ENCODE measurements around the gene VWA2. TPM values are rescaled to one million over a fixed set of nuclear protein-coding genes. Genes with fewer than 3 reads are reported as not detected.

The VWA2 gene
- total and polyA plus RNA-seq, 10 of the 15 experiments (the other 5 are each of a cell fraction or from before 2014, with no cell fraction given): 0.03 TPM; not detected in 9

DNA sequence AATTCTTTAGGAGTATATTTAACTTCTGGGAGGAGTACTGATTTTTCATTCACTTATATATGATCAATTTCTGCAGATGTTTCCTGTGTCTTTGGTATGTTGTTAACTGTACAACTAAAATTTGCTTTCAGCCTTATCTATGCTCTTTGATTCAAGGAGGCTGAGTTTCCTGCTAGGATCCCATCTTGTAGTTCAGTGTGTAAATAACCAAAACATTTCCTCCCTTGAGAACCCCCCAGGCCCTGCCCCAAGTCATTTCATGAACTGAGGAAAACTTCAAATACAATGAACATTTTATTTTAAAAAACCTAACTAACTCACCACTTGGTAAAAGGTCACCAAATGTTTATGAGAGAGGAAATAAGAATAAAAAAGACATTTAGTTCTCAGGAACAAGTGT is 55.5 kb downstream of the VWA2 start:
- POLR2A ChIA-PET: no interaction called here
- no peak for ATAC-seq
- no peak overlapping the region for H3K9ac ChIP-seq (ENCODE audit: control insufficient read depth, insufficient read depth, low read length)
- no peaks in the 10 kb centered on the region for H3K27me3 ChIP-seq (replicated peaks in 1 of 2; ENCODE audit: control insufficient read depth in 2 of 2, insufficient read depth in 2 of 2, low read length in 1 of 2)
- in situ Hi-C loops (cut with MboI): no loop called here
- DNase-seq (ENCODE audit: low read depth, low spot score): no peak
- SMC1A ChIA-PET (ENCODE audit: uncharacterized antibody, unreplicated experiment): interaction anchor here (1.0 kb wide), 1 partner anchor 176 kb away, joined by 3 read pairs; no protein-coding TSS in a partner anchor
- no peaks in the 10 kb centered on the region for H3K36me3 ChIP-seq (ENCODE audit: control insufficient read depth in 2 of 2, insufficient read depth in 2 of 2, low read length in 1 of 2)
- H3K4me3 ChIP-seq: no peak overlapping the region
- no peak overlapping the region for H3K4me2 ChIP-seq (ENCODE audit: control insufficient read depth, insufficient read depth)
- no peaks in the 10 kb centered on the region for H3K4me1 ChIP-seq (ENCODE audit: control insufficient read depth, insufficient read depth, low read length)
- no peak overlapping the region for H2AFZ ChIP-seq (ENCODE audit: control insufficient read depth, low read depth, low read length)
- H3K79me2 ChIP-seq (ENCODE audit: control insufficient read depth, insufficient read depth, low read length): no peaks in the 10 kb centered on the region
- TF ChIP-seq STAT1 (conservative IDR thresholded peaks at IDR 0.05) (no peak), BCL3 (IDR thresholded peaks at IDR 0.05; ENCODE audit: borderline replicate concordance, insufficient read depth, low read depth, low read length, poor library complexity, severe bottlenecking) (no peak), FOXM1 (IDR thresholded peaks at IDR 0.05; ENCODE audit: low read depth, low read length) (no peak), RAD51 (IDR thresholded peaks at IDR 0.05) (no peak)
- BruUV-seq (replicated peaks): no TSS peak
- peaks cover 7% of the 10 kb centered on the region; the same call in 1 of the 3 replicates for H3K9me3 ChIP-seq (replicated peaks; ENCODE audit: control insufficient read depth, insufficient read depth, low read length)
- no peak for FAIRE-seq
- CTCF ChIA-PET: interaction anchor here (1.6 kb wide), 1 partner anchor 9 kb away, joined by 7 read pairs; no protein-coding TSS in a partner anchor
- intact Hi-C loops (cut with micrococcal nuclease; ENCODE audit: unreplicated experiment): no loop called here
- no peaks in the 10 kb centered on the region for H4K20me1 ChIP-seq (ENCODE audit: control insufficient read depth, insufficient read depth)
- RAD21 ChIA-PET (ENCODE audit: unreplicated experiment): no interaction called here
- no peak overlapping the region for H3K27ac ChIP-seq (ENCODE audit: control insufficient read depth, insufficient read depth)

GRCh38 chr10:114295393-114295792 is 56.3 kb downstream of the VWA2 start:
- intact Hi-C loops (cut with micrococcal nuclease; ENCODE audit: unreplicated experiment): no loop called here

More at GRCh38 chr10:114295393-114295792, 56.3 kb downstream of the VWA2 start:
- no peak overlapping the region for H3K9ac ChIP-seq (ENCODE audit: control insufficient read depth, insufficient read depth, low read length)
- SMC1A ChIA-PET (ENCODE audit: uncharacterized antibody, unreplicated experiment): interaction anchor here (1.0 kb wide), 1 partner anchor 175 kb away, joined by 3 read pairs; no protein-coding TSS in a partner anchor
- POLR2A ChIA-PET: no interaction called here
- peaks cover 7% of the 10 kb centered on the region; the same call in 1 of the 3 replicates for H3K9me3 ChIP-seq (replicated peaks; ENCODE audit: control insufficient read depth, insufficient read depth, low read length)
- no peak for FAIRE-seq
- no TSS peak for BruUV-seq (replicated peaks)
- H2AFZ ChIP-seq (ENCODE audit: control insufficient read depth, low read depth, low read length): no peak overlapping the region
- DNase-seq (ENCODE audit: low read depth, low spot score): no peak
- no peak overlapping the region for H3K27ac ChIP-seq (ENCODE audit: control insufficient read depth, insufficient read depth)
- H3K79me2 ChIP-seq (ENCODE audit: control insufficient read depth, insufficient read depth, low read length): no peaks in the 10 kb centered on the region
- 0% methylated on average over 1 of the region's 1 CpG for WGBS (ENCODE audit: insufficient coverage, insufficient replicate concordance, low lambda C conversion rate, missing lambda C conversion rate)
- H3K4me3 ChIP-seq: no peak overlapping the region
- H3K36me3 ChIP-seq (ENCODE audit: control insufficient read depth in 2 of 2, insufficient read depth in 2 of 2, low read length in 1 of 2): no peaks in the 10 kb centered on the region
- TF ChIP-seq HDAC2 (IDR thresholded peaks at IDR 0.05) (no peak), RELB (IDR thresholded peaks at IDR 0.05; ENCODE audit: low read depth) (no peak), CEBPB (IDR thresholded peaks at IDR 0.05; ENCODE audit: borderline replicate concordance in 1 of 2, low read depth in 2 of 2, low read length in 2 of 2) (no peak), RAD51 (IDR thresholded peaks at IDR 0.05) (no peak), ZSCAN29 (IDR thresholded peaks at IDR 0.05) (no peak), NFXL1 (IDR thresholded peaks at IDR 0.05; ENCODE audit: borderline replicate concordance) (no peak), SUPT20H (IDR thresholded peaks at IDR 0.05; ENCODE audit: borderline replicate concordance, control insufficient read depth, low read depth, low read length) (no peak), POU2F2 (IDR thresholded peaks at IDR 0.05; ENCODE audit: borderline replicate concordance, low read depth, low read length) (no peak), ZZZ3 (IDR thresholded peaks at IDR 0.05; ENCODE audit: control insufficient read depth, insufficient read length, low read depth) (no peak), IRF4 (IDR thresholded peaks at IDR 0.05; ENCODE audit: low read depth, low read length) (no peak), RAD21 (IDR thresholded peaks at IDR 0.05; ENCODE audit: insufficient read depth, low read depth, low read length) (no peak), GATAD2B (conservative IDR thresholded peaks at IDR 0.05; ENCODE audit: low read depth) (no peak)
- H3K27me3 ChIP-seq (replicated peaks in 1 of 2; ENCODE audit: control insufficient read depth in 2 of 2, insufficient read depth in 2 of 2, low read length in 1 of 2): no peaks in the 10 kb centered on the region
- CTCF ChIA-PET: no interaction called here
- in situ Hi-C loops (cut with MboI): no loop called here
- RAD21 ChIA-PET (ENCODE audit: unreplicated experiment): no interaction called here
- H4K20me1 ChIP-seq (ENCODE audit: control insufficient read depth, insufficient read depth): no peaks in the 10 kb centered on the region
- no peak for ATAC-seq
- H3K4me2 ChIP-seq (ENCODE audit: control insufficient read depth, insufficient read depth): no peak overlapping the region
- H3K4me1 ChIP-seq (ENCODE audit: control insufficient read depth, insufficient read depth, low read length): no peaks in the 10 kb centered on the region
